Myometrial cell (primary cell): Measurements from ENCODE around the gene PDCD10. TPM values are rescaled to one million over a fixed set of nuclear protein-coding genes. Genes with fewer than 3 reads are reported as not detected.

Source experiments
- total RNA-seq: library from RNA; depleted of rRNA; stranded (reverse); fragments of >200 nt; gene quantifications from 2 replicates; pipeline ENCODE4 v1.2.3, GENCODE V29; 2015

The PDCD10 gene
- 55.4 and 68.6 TPM in 2 replicates for total RNA-seq

DNA sequence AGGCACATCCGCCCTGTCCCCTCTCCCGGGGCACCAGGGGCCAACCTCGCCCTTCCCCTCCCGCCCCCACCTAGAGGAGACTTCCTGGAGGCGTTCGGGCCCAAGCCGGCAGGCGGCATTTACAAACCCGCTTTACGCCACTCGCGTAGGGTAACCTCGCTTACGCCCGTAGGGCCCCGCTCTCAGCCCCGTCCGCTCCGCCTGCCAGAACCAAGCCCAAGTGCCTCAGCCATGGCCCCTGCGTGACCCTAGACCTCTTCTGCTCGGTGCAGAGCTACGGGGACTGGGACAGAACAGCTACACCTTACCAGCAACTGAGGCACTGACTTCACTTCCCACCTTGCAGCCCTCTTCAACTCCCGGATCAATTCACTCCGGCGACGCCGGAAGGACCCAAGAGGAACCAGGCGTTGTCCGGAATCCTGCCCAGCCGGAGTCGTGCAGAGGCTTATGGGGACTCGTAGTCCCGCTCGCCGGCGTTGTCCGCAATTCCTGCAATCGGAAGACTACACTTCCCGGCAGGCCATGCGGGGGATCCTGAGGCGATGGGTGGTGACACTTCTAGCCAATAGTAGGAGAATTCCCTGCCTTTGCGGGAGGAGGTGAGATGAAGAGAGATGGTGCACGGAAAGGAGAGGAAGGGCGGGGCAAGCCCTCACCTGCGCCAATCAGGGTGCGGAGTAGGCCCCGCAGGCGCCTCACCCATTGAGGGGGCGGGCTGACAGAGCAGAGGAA, at the start of gene PDCD10:
Gene PDCD10 (minus strand): TSS at position 395 of the 735 bp plus-strand sequence. CDS start 14,735 bp downstream, outside the sequence.

DNA sequence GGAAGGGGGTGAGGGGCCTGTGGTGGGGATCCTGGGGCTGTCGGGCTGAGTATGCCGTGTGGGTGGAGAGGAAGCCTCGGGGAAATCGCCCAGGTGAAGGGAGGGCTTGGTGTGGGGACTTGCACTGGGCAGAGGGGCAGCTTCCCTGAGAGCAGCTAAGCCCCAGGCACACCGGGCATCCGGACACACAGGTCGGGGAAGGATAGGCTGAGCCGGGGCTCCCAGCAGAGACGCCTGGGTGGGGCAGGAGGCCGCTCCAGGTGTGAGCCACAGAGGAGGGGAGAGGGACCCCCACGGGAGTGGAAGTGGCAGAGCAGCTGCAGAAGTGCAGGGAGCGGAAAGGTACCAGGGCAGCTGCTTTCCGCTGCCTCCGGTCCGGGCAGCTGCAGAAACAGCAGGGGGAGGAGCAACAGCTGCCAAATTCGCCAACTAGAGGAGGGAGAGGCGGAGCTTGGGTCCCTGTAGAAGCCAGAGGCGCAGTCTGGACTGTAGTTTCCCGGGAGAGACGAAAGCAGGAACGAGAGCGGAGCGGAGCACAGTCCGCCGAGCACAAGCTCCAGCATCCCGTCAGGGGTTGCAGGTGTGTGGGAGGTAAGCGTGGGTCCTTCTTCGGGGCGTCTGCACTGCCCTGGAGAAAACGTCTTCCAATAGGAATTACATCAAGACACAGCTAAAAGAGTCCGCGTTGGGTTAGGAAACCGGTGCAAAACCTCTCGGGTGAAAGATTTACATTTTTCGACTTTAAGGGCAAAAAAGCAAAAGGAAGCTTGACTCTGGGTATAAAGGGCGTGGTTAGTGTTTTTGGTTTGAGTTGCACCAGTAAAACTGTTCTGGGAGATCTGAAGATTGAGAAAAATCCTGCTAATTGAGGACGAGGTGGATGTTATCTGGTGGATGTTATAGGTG, 794 bp upstream of the PDCD10 start, which contains the start of gene SERPINI1:
Gene SERPINI1 (plus strand): TSS at position 489 of the 906 bp plus-strand sequence. CDS start 53,408 bp downstream, outside the sequence.

GRCh38 chr3:167653760-167654159, 80.9 kb downstream of the PDCD10 start, which contains the start of gene WDR49:
Gene WDR49 (minus strand): TSS chr3:167653942. CDS start chr3:167653425, 517 bp downstream.

Other genes starting within 250 kb of the PDCD10 start
- not detected in 2 replicates for gene WDR49, start 81.0 kb downstream of the PDCD10 start, total RNA-seq
- gene SERPINI1, start 829 bp upstream of the PDCD10 start, total RNA-seq: 1.4 and 2.3 TPM in 2 replicates